MCF 10A (cell line): ENCODE data around the gene DTX3L. TPM values are rescaled to one million over a fixed set of nuclear protein-coding genes. Genes with fewer than 3 reads are reported as not detected.

Experiments used
- BruUV-seq: library from RNA; stranded (reverse); fragments of 400-500 nt; replicated peaks from 2 replicates; lab custom pipeline; 2021; lab: Mats Ljungman, UMichigan
- CTCF ChIA-PET: fragments of 300-600 bp; sonication (Branson Sonifier 250); formaldehyde crosslinking; extraction: SDS; loops from one replicate; lab custom pipeline; 2021; ENCODE audit warnings: antibody characterized with exemption, inconsistent platforms; lab: Yijun Ruan, JAX
- POLR2A ChIA-PET: fragments of 300-600, 350-650 bp; sonication (Branson Sonifier 250); formaldehyde crosslinking; extraction: SDS; loops from one replicate; lab custom pipeline; 2020; ENCODE audit warnings: antibody characterized with exemption, inconsistent platforms; lab: Yijun Ruan, JAX
- DNase-seq: peaks from one replicate; pipeline ENCODE4 v3.0.0-alpha.2; 2018; ENCODE audit not compliant: unreplicated experiment
- H3K27ac Mint-ChIP-seq: one replicate; pipeline ENCODE4 v1.8.0; 2022; ENCODE audit warnings: mild to moderate bottlenecking, low read depth, mixed read lengths; ENCODE audit not compliant: unreplicated experiment
- H3K27me3 Mint-ChIP-seq: one replicate; pipeline ENCODE4 v1.8.0; 2022; ENCODE audit warnings: mixed read lengths; ENCODE audit not compliant: insufficient read depth, unreplicated experiment
- H3K36me3 Mint-ChIP-seq: one replicate; pipeline ENCODE4 v1.8.0; 2022; ENCODE audit warnings: mild to moderate bottlenecking, moderate library complexity, mixed read lengths; ENCODE audit not compliant: insufficient read depth, unreplicated experiment
- H3K4me1 Mint-ChIP-seq: one replicate; pipeline ENCODE4 v1.8.0; 2022; ENCODE audit warnings: mixed read lengths; ENCODE audit not compliant: insufficient read depth, unreplicated experiment
- H3K4me3 Mint-ChIP-seq: one replicate; pipeline ENCODE4 v1.8.0; 2022; ENCODE audit warnings: mild to moderate bottlenecking, moderate library complexity, mixed read lengths; ENCODE audit not compliant: unreplicated experiment
- H3K9me3 Mint-ChIP-seq: one replicate; pipeline ENCODE4 v1.8.0; 2022; ENCODE audit warnings: mixed read lengths; ENCODE audit not compliant: unreplicated experiment
- intact Hi-C: fragments of 100-400 bp; cut with micrococcal nuclease; formaldehyde crosslinking; loops from 2 replicates; pipeline ENCODE4 v1.14.1; 2022
- total RNA-seq: library from RNA; stranded (reverse); gene quantifications from 2 replicates; pipeline ENCODE4 v1.2.3, GENCODE V29; 2022
- TF ChIP-seq, protein P1 (sequence below): fragments of 200-600 bp; IDR thresholded peaks from one replicate; pipeline ENCODE4 v1.8.0; 2022; ENCODE audit warnings: antibody characterized with exemption, mild to moderate bottlenecking; ENCODE audit not compliant: unreplicated experiment

DTX3L gene
- total RNA-seq, 1 experiment from 2014 or later = 19.1 TPM

DNA sequence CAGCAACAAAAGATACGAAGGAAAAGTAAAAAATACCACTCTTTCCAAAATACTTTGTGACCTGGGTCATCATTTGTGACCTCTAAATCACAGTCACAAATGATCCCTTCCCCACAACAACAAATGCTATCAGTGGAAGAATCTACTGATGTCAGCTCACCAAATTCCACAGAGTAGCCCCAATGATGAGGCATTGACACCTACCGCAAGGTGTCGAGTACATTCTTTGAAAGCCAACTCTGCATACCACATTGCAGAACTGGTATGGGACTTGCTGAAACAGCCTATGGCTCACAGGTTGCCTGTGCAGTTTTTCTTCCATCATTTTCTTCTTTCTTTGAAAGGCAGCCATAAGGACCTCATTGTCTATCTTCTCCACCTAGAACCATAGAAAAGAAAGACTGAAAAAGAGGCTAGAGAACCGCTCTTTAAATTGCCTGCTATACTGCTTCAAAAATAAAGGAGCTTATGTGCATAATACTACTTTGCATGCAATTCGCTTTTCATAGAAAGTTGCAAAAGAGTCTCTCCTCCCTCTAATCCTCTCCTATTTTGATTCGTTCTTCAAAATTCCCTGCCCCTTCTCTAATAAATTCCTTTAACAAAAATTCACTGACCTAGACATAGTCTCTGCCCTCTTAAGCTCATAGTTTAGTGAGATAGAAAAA, 28.0 kb upstream of the DTX3L start:
- BruUV-seq = no TSS peak
- Mint-ChIP-seq H3K27ac (no peak overlapping the region), H3K27me3 (no peaks in the 10 kb centered on the region), H3K9me3 (no peaks in the 10 kb centered on the region), H3K36me3 (peaks cover 40% of the 10 kb centered on the region), H3K4me3 (no peak overlapping the region), H3K4me1 (peaks cover 34% of the 10 kb centered on the region)
- ChIA-PET POLR2A (interaction anchor here (1.0 to 1.6 kb wide), 2 partner anchors 10 kb away, joined by 3 to 4 read pairs; no protein-coding TSS in a partner anchor), CTCF (interaction anchor here (0.7 to 1.3 kb wide), 5 partner anchors 13 to 143 kb away, joined by 3 to 4 read pairs (median 3); no protein-coding TSS in a partner anchor)
- no peak for DNase-seq
- TF ChIP-seq, protein P1, sequence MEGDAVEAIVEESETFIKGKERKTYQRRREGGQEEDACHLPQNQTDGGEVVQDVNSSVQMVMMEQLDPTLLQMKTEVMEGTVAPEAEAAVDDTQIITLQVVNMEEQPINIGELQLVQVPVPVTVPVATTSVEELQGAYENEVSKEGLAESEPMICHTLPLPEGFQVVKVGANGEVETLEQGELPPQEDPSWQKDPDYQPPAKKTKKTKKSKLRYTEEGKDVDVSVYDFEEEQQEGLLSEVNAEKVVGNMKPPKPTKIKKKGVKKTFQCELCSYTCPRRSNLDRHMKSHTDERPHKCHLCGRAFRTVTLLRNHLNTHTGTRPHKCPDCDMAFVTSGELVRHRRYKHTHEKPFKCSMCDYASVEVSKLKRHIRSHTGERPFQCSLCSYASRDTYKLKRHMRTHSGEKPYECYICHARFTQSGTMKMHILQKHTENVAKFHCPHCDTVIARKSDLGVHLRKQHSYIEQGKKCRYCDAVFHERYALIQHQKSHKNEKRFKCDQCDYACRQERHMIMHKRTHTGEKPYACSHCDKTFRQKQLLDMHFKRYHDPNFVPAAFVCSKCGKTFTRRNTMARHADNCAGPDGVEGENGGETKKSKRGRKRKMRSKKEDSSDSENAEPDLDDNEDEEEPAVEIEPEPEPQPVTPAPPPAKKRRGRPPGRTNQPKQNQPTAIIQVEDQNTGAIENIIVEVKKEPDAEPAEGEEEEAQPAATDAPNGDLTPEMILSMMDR = no peak
- intact Hi-C loops = no loop called here

DNA sequence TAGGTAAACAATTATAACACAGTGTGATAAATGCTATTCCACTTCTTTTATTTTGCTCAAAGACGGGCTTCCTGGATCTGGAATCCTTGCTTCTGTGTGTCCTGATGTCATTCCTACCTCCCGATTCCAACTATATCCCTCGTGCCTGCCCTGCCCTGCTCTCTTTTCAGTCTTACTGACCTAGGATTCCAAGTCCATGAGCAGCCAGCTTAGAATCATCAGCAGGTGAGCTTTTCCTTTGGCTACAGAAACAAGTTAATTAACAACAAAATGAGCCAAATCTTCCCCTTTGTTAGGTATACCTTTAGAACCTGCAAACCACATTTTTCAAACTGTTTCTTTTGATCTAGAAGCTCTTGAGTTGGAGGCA, 27.5 kb upstream of the DTX3L start:
- DNase-seq = no peak
- ChIA-PET POLR2A (interaction anchor here (1.0 to 1.6 kb wide), 2 partner anchors 9 to 11 kb away, joined by 3 to 4 read pairs; no protein-coding TSS in a partner anchor), CTCF (interaction anchor here (0.7 to 1.3 kb wide), 5 partner anchors 12 to 141 kb away, joined by 3 to 4 read pairs (median 3); no protein-coding TSS in a partner anchor)
- intact Hi-C loops = no loop called here
- no TSS peak for BruUV-seq
- H3K36me3 Mint-ChIP-seq = peaks cover 40% of the 10 kb centered on the region
- no peak overlapping the region for H3K27ac Mint-ChIP-seq
- H3K4me3 Mint-ChIP-seq = no peak overlapping the region
- no peaks in the 10 kb centered on the region for H3K27me3 Mint-ChIP-seq
- no peaks in the 10 kb centered on the region for H3K9me3 Mint-ChIP-seq
- H3K4me1 Mint-ChIP-seq = peaks cover 34% of the 10 kb centered on the region
- TF ChIP-seq, protein P1 = no peak

DNA sequence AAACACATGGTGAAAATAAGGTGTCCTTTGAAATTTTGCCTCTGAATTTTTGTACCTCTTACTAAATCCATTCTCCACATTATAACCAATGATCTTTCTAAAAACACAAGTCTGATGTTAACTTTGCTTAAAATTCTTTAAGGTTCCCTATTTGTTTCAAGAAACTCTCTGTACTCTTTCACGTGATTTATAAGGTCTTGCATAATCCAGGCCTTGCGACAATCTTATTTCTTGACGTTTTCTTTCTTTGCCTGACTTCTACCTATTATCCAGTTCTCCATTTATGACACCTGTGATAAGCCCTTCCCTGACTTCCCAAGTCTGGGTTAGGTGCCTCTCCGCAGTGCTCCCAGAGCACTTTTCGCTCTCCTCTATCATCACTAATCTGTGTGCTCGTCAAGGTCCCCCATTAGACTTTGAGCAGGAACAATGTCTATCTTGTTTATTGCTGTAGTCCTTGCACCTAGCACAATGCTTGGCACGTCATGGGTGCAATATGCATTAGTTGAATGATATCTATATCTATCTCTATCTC, 25.1 kb upstream of the DTX3L start:
- peaks cover 34% of the 10 kb centered on the region for H3K36me3 Mint-ChIP-seq
- TF ChIP-seq, protein P1 = no peak
- CTCF ChIA-PET = interaction anchor here (0.6 kb wide), 2 partner anchors 22 to 32 kb away, joined by 3 read pairs; no protein-coding TSS in a partner anchor
- no peak for DNase-seq
- H3K9me3 Mint-ChIP-seq = no peaks in the 10 kb centered on the region
- H3K4me1 Mint-ChIP-seq = peaks cover 17% of the 10 kb centered on the region
- POLR2A ChIA-PET = no interaction called here
- H3K4me3 Mint-ChIP-seq = no peak overlapping the region
- no peak overlapping the region for H3K27ac Mint-ChIP-seq
- no peaks in the 10 kb centered on the region for H3K27me3 Mint-ChIP-seq
- intact Hi-C loops = no loop called here
- BruUV-seq = no TSS peak

DNA sequence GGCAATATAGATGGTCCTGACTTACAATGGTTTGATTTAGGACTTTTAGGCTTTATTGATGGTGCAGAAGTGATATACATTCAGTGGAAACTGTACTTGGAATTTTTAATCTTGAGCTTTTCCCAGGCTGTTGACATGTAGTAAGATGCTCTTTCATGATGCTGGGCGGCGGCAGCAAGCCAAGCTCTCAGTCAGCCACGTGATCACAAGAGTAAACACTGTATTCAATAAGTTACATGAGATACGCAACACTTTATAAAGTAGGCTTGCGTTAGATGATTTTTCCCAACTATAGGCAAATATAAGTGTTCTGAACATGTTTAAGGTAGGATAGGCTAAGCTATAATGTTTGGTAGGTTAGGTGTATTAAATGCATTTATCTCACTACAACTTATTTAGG, 18.0 kb upstream of the DTX3L start:
- Mint-ChIP-seq H3K27me3 (no peaks in the 10 kb centered on the region), H3K36me3 (peaks cover 33% of the 10 kb centered on the region), H3K27ac (no peak overlapping the region), H3K4me3 (no peak overlapping the region), H3K9me3 (no peaks in the 10 kb centered on the region), H3K4me1 (no peaks in the 10 kb centered on the region)
- ChIA-PET POLR2A (interaction anchor here (0.7 to 1.3 kb wide), 4 partner anchors 10 to 130 kb away, joined by 3 to 4 read pairs (median 4); partner anchors contain the start of gene WDR5B), CTCF (interaction anchor here (0.8 to 2.0 kb wide), 4 partner anchors 14 to 240 kb away, joined by 3 to 8 read pairs (median 4); no protein-coding TSS in a partner anchor)
- intact Hi-C loops = no loop called here
- TF ChIP-seq, protein P1 = no peak
- no peak for DNase-seq
- BruUV-seq = no TSS peak
